Measurements from ENCODE around the gene LAMA3.

Gene LAMA3

DNA sequence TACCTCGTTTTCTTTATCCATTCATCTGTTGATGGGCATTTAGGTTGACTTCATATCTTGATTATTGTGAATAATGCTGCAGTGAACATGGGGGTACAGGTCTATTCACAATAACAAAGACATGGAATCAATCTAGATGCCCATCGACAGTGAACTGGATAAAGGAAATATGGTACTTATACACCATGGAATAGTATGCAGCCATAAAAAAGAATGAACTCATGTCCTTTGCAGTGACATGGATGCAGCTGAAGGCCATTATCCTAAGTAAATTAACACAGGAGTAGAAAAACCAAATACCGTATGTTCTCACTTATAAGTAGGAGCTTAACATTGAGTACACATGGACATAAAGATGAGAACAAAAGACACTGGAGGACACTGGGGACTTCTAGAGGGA, 111.6 kb downstream of the LAMA3 start:
- Histone ChIP-seq H3K36me3 (ENCODE audit: insufficient read depth, low read length) (no peaks in the 10 kb centered on the region), H3K27me3 (ENCODE audit: insufficient read depth, low read length, poor library complexity, severe bottlenecking) (no peaks in the 10 kb centered on the region), H2AFZ (ENCODE audit: low read length) (no peak overlapping the region), H3K4me3 (ENCODE audit: low read length, poor library complexity, severe bottlenecking) (no peak overlapping the region), H3K79me2 (ENCODE audit: insufficient read depth, low read length) (no peaks in the 10 kb centered on the region), H3K4me2 (ENCODE audit: low read depth, low read length, poor library complexity, severe bottlenecking) (no peak overlapping the region), H3K4me1 (ENCODE audit: insufficient read depth, low read length, poor library complexity, severe bottlenecking) (no peaks in the 10 kb centered on the region), H4K20me1 (ENCODE audit: insufficient read depth, low read length, poor library complexity, severe bottlenecking) (no peaks in the 10 kb centered on the region), H3K9me3 (ENCODE audit: insufficient read depth, low read depth, low read length) (no peaks in the 10 kb centered on the region), H3K9ac (ENCODE audit: low read depth, low read length, poor library complexity, severe bottlenecking) (no peak overlapping the region), H3F3A (ENCODE audit: low read depth) (no peaks in the 10 kb centered on the region), H3K9me2 (replicated peaks; ENCODE audit: low read depth, low read length) (no peaks in the 10 kb centered on the region)
- no peak for TF ChIP-seq EZH2phosphoT487 (IDR thresholded peaks at IDR 0.05; ENCODE audit: borderline replicate concordance)
- TF ChIP-seq, protein P1, sequence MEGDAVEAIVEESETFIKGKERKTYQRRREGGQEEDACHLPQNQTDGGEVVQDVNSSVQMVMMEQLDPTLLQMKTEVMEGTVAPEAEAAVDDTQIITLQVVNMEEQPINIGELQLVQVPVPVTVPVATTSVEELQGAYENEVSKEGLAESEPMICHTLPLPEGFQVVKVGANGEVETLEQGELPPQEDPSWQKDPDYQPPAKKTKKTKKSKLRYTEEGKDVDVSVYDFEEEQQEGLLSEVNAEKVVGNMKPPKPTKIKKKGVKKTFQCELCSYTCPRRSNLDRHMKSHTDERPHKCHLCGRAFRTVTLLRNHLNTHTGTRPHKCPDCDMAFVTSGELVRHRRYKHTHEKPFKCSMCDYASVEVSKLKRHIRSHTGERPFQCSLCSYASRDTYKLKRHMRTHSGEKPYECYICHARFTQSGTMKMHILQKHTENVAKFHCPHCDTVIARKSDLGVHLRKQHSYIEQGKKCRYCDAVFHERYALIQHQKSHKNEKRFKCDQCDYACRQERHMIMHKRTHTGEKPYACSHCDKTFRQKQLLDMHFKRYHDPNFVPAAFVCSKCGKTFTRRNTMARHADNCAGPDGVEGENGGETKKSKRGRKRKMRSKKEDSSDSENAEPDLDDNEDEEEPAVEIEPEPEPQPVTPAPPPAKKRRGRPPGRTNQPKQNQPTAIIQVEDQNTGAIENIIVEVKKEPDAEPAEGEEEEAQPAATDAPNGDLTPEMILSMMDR (conservative IDR thresholded peaks at IDR 0.05; ENCODE audit: low read length): no peak

DNA sequence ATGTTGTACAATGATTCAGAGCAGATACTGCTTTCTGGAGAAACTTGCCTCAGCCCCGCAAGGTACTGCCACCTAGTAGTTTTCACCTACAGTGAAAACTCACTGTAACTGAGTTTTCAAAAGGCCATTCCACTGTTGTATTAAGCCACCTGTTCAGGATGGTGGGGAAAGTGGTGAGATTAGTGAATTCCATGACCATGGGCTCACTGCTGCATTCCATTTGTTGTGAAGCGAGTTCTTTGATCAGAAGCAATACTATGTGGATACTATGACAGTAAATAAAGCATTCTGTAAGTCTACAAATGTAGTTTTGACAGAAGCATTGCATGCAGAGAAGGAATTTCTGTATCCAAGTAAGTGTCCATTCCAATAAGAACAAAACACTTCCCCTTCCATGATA, 113.6 kb downstream of the LAMA3 start:
- no peaks in the 10 kb centered on the region for H3K9me2 ChIP-seq (replicated peaks; ENCODE audit: low read depth, low read length)
- no peaks in the 10 kb centered on the region for H3K27me3 ChIP-seq (ENCODE audit: insufficient read depth, low read length, poor library complexity, severe bottlenecking)
- TF ChIP-seq, protein P1 (conservative IDR thresholded peaks at IDR 0.05; ENCODE audit: low read length): no peak
- no peak for TF ChIP-seq EZH2phosphoT487 (IDR thresholded peaks at IDR 0.05; ENCODE audit: borderline replicate concordance)
- no peaks in the 10 kb centered on the region for H4K20me1 ChIP-seq (ENCODE audit: insufficient read depth, low read length, poor library complexity, severe bottlenecking)
- no peaks in the 10 kb centered on the region for H3K4me1 ChIP-seq (ENCODE audit: insufficient read depth, low read length, poor library complexity, severe bottlenecking)
- no peak overlapping the region for H3K4me3 ChIP-seq (ENCODE audit: low read length, poor library complexity, severe bottlenecking)
- H3K9ac ChIP-seq (ENCODE audit: low read depth, low read length, poor library complexity, severe bottlenecking): no peak overlapping the region
- H3F3A ChIP-seq (ENCODE audit: low read depth): no peaks in the 10 kb centered on the region
- H2AFZ ChIP-seq (ENCODE audit: low read length): no peak overlapping the region
- H3K4me2 ChIP-seq (ENCODE audit: low read depth, low read length, poor library complexity, severe bottlenecking): no peak overlapping the region
- H3K36me3 ChIP-seq (ENCODE audit: insufficient read depth, low read length): no peaks in the 10 kb centered on the region
- no peaks in the 10 kb centered on the region for H3K79me2 ChIP-seq (ENCODE audit: insufficient read depth, low read length)
- H3K9me3 ChIP-seq (ENCODE audit: insufficient read depth, low read depth, low read length): no peaks in the 10 kb centered on the region

DNA sequence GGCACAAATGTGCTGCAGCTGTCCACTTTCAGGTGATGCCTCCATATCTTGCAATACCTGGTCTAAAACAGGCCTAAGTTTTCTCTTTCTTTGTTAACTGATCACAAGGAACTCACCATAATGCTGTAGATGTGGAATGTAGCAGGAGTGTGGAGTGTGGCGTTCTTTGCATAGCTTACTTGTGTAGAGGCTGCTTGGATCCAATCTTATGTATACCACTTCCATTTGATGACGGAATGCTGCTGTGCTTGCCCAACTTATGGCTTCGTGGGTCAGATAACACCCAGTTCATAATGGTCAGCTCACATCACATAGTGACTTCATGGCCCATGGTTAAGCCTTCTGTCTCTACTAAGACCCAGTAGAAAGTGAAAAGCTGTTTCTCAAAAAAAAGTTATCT, 114.5 kb downstream of the LAMA3 start:
- no peak for TF ChIP-seq EZH2phosphoT487 (IDR thresholded peaks at IDR 0.05; ENCODE audit: borderline replicate concordance)
- TF ChIP-seq, protein P1 (conservative IDR thresholded peaks at IDR 0.05; ENCODE audit: low read length): no peak

More for the DNA sequence above, 114.5 kb downstream of the LAMA3 start:
- H3K9me3 ChIP-seq (ENCODE audit: insufficient read depth, low read depth, low read length): no peaks in the 10 kb centered on the region
- no peaks in the 10 kb centered on the region for H4K20me1 ChIP-seq (ENCODE audit: insufficient read depth, low read length, poor library complexity, severe bottlenecking)
- no peaks in the 10 kb centered on the region for H3K9me2 ChIP-seq (replicated peaks; ENCODE audit: low read depth, low read length)
- H3K4me1 ChIP-seq (ENCODE audit: insufficient read depth, low read length, poor library complexity, severe bottlenecking): no peaks in the 10 kb centered on the region
- no peaks in the 10 kb centered on the region for H3K79me2 ChIP-seq (ENCODE audit: insufficient read depth, low read length)
- no peak overlapping the region for H3K9ac ChIP-seq (ENCODE audit: low read depth, low read length, poor library complexity, severe bottlenecking)
- H2AFZ ChIP-seq (ENCODE audit: low read length): no peak overlapping the region
- H3K4me2 ChIP-seq (ENCODE audit: low read depth, low read length, poor library complexity, severe bottlenecking): no peak overlapping the region
- H3K36me3 ChIP-seq (ENCODE audit: insufficient read depth, low read length): no peaks in the 10 kb centered on the region
- no peak overlapping the region for H3K4me3 ChIP-seq (ENCODE audit: low read length, poor library complexity, severe bottlenecking)
- H3K27me3 ChIP-seq (ENCODE audit: insufficient read depth, low read length, poor library complexity, severe bottlenecking): no peaks in the 10 kb centered on the region
- no peaks in the 10 kb centered on the region for H3F3A ChIP-seq (ENCODE audit: low read depth)

Measured in Loucy (cell line).